ENCODE results near the gene SFSWAP.

- TF ChIP-seq CTCF (IDR thresholded peaks at IDR 0.05) (no peak), JUN (CRISPR knock-in tag; IDR thresholded peaks at IDR 0.05) (no peak), ZNF423 (CRISPR knock-in tag; IDR thresholded peaks at IDR 0.05) (no peak), ZNF121 (CRISPR knock-in tag; IDR thresholded peaks at IDR 0.05) (no peak), CREB1 (CRISPR knock-in tag; IDR thresholded peaks at IDR 0.05) (no peak)
Observed at GRCh38 chr12:131845121-131845520, 134.2 kb downstream of the SFSWAP start.
